Middle frontal gyrus (tissue), 1 donor: ENCODE results near the gene CARD14.
"Not testable (repeated sequence)": the region's sequence is repeated elsewhere in the genome, so short reads cannot be mapped to it uniquely, and the experiment has no call there.

ENCODE experiments used
- DNase-seq: peaks from one replicate; pipeline ENCODE4 v3.0.0-alpha.2; 2015; ENCODE audit warnings: low spot score; ENCODE audit errors: extremely low spot score

Gene CARD14

GRCh38 chr17:80223838-80224497 lies 54.1 kb downstream of the CARD14 start:
- DNase-seq, result no peak

- DNase-seq, result no peak
These were observed 54.9 kb downstream of the CARD14 start for GRCh38 chr17:80224683-80225082.

GRCh38 chr17:80225230-80225629 lies 55.4 kb downstream of the CARD14 start:
- DNase-seq, result no peak

- DNase-seq, result no peak
These were observed 57.3 kb downstream of the CARD14 start for GRCh38 chr17:80227156-80227555.

GRCh38 chr17:80227666-80228065 lies 57.8 kb downstream of the CARD14 start:
- no peak for DNase-seq

- no peak for DNase-seq
These were observed 58.6 kb downstream of the CARD14 start for GRCh38 chr17:80228477-80228876.

- no peak for DNase-seq
These were observed 59.2 kb downstream of the CARD14 start for GRCh38 chr17:80229011-80229410.

- no peak for DNase-seq
These were observed 62.6 kb downstream of the CARD14 start for GRCh38 chr17:80232438-80232837.

- no peak for DNase-seq
These were observed 63.4 kb downstream of the CARD14 start for GRCh38 chr17:80233202-80233601.

- no peak for DNase-seq
These were observed 67.1 kb downstream of the CARD14 start for GRCh38 chr17:80236911-80237310.

- DNase-seq, result no peak
These were observed 67.6 kb downstream of the CARD14 start for GRCh38 chr17:80237386-80237785.

- no peak for DNase-seq
These were observed 72.7 kb downstream of the CARD14 start for GRCh38 chr17:80242505-80242904.

GRCh38 chr17:80243526-80244433 lies 74.0 kb downstream of the CARD14 start:
- DNase-seq, result no peak

- not testable (repeated sequence) for DNase-seq
These were observed 74.6 kb downstream of the CARD14 start for GRCh38 chr17:80244448-80244847.

- no peak for DNase-seq
These were observed 75.2 kb downstream of the CARD14 start for GRCh38 chr17:80244871-80245509.

- no peak for DNase-seq
These were observed 75.9 kb downstream of the CARD14 start for GRCh38 chr17:80245566-80246265.

- DNase-seq, result no peak
These were observed 76.4 kb downstream of the CARD14 start for GRCh38 chr17:80246266-80246681.

GRCh38 chr17:80246726-80247125 lies 76.9 kb downstream of the CARD14 start:
- DNase-seq, result no peak

GRCh38 chr17:80247561-80247960 lies 77.7 kb downstream of the CARD14 start:
- no peak for DNase-seq

- no peak for DNase-seq
These were observed 78.4 kb downstream of the CARD14 start for GRCh38 chr17:80248001-80248893.
